SU-DHL-6 (cell line): ENCODE measurements around the gene ATXN2L.

Source experiments
- CTCF ChIP-seq: fragments of 200-600 bp; sonication (generic); IDR thresholded peaks from one replicate; pipeline ENCODE4 v1.5.1; 2017; ENCODE audit warnings: antibody characterized with exemption, mild to moderate bottlenecking, low read length, moderate library complexity; ENCODE audit not compliant: insufficient read depth, poor library complexity, severe bottlenecking
- EZH2phosphoT487 ChIP-seq: fragments of 200-600 bp; sonication (generic), shearing (Covaris generic); conservative IDR thresholded peaks from 2 replicates; pipeline ENCODE4 v1.6.1; 2018; ENCODE audit warnings: mild to moderate bottlenecking, antibody characterized with exemption, low read length, moderate library complexity, mixed read lengths

GRCh38 chr16:28836761-28837064 is 13.9 kb downstream of the ATXN2L start:
- TF ChIP-seq CTCF = no peak
- TF ChIP-seq EZH2phosphoT487 = no peak
